NCI-H128 (cell line): ENCODE data around the gene ACVR1B.

ENCODE experiments used
- DNase-seq: peaks from one replicate; lab custom pipeline; 2025; ENCODE audit not compliant: unreplicated experiment; lab: John Stamatoyannopoulos, UW

Gene ACVR1B

DNA sequence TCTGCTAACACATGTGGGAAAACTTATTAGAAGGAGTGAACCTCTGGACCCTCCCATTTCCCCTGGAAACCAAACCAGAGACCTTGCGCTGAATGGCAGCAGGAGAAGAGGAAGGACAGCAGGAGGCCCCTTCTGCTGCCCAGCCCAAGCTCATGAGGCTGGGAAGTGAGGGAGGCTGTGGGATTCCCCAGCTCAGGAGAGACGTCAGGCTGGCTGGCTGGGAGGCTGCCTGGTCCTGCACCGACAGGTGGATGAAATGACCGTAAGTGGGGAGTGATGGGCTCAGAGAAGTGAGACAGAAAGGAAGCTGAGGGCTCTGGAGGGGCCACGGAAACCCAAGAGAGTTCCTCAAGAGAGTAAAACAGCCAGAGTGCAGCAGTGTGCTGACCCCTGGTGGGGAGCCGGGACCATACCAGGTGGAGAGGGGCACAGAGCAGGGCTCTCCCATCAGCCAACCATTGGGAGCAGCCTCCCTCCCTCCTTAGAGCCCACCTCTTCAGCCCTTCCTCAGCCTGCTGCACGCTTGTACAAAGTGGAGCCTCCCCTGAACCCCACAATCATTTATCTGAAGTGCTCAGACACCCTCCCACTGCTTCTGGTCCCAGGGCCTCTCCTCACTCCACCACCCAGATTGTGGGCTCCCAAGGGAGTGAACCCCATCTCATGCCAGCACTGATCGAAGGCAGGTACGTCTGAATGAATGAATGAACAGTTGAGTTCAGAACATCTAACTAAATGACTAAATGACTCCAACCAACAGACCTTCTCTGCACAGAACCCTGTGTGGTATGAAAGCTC is 69.2 kb downstream of the ACVR1B start:
- DNase-seq: no peak

DNA sequence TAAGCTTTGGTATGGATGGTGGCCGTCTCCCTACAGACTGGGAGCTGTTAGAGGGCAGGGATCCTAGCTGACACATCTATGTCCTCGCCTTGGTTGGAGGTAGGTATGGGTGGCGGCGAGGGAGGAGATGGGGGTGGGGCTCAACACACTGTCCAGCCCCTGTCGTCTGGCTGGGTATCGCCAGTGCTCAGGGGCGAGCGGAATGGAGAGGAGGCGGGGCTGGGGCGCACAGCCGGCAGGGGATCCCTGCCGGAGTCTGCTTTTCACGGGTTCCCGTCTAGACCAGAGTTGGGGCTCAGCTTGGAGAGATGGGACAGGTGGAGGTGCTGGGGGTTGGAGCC is 71.3 kb downstream of the ACVR1B start:
- DNase-seq: no peak

DNA sequence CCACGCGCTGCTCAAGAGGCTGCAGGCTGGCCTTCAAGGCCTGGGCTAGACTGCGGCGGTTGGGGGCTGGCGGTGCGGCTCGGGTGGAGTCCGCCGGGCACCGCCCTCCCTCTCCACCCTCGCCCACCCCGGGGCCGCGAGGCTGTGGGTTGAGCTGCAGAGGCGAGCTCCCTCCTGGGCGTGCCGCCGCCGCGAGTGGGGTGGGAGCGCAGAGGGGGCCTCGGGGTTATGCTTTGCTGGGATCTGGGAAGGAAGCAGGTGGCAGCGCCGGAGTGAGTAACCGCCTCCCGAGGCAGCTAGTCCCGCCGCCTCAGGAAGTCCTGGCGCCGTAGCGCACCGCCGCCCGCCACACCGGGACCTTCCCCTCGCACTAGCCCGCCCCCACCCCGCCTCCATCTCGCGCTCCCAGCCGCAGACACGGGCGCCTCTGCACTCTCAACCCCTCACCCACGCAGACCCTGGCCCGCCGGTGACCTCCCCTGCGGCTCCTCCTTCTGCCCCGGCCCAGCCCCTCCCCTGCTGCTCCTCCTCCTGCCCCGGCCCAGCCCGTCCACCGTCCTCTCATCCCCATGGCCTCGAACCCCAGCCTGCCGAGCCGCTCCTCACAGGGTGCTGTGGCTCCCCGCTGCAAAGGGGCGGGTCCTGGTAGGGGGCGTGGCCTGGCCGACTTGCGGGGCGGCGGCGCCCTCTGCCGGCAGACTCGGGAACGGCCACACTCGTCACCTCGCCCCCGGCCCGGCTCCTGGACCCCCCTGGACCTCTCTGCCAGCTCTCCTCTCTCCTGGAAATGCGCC is 71.9 kb downstream of the ACVR1B start:
- peak; percentile 63 for DNase-seq

DNA sequence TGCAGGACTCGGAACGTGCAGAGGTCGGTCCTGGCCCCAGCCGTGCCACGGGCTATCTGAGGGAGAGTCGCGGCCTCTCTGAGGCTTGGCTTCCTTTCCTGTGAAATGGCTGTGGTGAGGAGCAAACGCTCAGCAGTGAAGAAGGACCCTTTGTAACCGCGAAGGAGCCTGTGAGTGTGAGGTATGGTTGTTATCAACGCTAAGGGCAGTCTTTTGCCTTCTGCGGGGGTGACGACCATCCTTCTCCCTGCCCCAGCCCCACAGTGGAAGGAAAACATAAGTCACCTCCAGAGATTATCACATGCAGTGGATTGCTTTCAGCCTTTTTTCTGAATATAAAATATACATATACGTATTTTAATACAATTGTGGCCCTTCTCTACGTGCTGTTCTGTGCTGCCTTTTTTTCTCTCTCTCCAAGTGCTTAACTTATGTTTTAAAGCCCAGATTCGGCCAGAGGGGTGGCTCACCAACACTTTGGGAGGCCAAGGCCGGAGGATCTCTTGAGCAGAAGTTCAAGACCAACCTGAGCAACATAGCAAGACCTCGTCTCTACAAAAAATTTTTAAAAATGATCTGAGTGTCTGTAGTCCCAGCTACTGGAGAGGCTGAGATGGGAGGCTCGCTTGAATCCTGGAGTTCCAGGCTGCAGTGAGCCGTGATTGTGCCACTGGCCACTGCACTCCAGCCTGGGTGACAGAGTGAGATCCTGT is 72.6 kb downstream of the ACVR1B start:
- DNase-seq: no peak

DNA sequence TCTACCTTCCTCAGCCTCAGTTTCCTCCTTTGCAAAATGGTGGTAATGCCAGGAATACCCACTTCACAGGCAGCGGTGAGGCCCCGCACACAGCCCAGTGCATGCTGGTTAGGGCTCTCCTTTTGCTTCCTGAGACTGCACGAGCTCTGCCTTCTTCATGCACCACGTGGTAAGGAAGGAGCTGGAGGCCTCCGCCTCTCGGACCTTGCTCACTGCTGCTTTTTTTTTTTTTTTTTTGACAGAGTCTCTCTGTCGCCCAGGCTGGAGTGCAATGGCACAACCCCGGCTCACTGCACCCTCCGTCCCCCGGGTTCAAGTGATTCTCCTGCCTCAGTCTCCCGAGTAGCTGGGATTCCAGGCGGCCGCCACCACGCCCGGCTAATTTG is 73.3 kb downstream of the ACVR1B start:
- no peak for DNase-seq

DNA sequence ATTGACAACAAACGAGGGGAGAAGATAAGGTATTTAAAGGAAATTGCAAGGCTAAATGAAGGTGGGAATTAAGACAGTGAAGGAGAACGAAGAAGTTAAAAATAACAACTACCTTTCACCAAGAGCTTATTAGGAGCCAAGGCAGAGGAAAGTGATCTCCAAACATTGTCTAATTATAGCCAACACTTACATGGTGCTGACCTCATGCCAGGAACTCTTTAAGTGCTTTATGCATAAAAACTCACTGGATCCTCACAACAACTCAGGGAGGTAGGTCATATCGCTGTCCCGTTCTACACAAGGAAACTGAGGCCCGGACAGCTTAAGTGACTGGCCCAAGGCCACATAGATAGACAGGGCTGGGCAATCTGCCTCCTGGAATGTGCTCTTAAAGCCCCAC is 74.8 kb downstream of the ACVR1B start:
- DNase-seq: no peak

DNA sequence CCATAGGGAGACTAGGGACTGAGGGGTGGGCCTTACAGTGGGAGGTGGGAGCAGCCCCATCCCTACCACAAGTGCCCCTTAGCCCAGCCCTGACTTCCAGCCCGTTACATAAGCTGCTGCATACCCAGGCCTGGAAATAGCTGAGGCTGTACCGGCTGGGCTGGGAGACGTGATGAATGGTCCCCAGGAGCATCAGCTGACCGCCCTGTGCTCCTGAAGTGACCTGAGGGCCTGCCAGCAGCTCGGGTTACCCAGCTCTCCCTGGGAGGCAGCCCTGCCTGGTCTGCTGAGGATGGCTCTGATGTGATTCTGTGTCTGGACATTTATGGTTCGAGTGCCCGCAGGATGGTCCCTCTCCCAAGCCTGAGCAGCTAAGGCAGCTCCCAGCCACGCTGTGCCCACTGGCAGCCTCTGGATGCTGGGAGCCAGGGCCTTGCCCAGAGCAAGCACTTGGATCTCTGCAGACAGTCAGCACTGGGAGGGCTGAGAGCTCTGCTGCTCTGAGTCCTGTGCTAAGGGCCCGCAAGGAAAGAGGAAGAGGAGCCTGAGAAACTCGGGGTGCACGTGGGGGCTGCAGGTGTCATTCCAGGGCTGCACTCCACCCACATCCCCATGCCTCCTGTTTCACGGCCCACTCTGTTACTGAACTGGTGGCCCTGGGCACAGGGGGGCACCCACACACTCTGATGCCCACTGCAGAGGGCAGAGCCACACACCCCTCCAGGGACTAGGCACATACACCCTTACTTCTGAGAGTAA is 75.8 kb downstream of the ACVR1B start:
- no peak for DNase-seq

DNA sequence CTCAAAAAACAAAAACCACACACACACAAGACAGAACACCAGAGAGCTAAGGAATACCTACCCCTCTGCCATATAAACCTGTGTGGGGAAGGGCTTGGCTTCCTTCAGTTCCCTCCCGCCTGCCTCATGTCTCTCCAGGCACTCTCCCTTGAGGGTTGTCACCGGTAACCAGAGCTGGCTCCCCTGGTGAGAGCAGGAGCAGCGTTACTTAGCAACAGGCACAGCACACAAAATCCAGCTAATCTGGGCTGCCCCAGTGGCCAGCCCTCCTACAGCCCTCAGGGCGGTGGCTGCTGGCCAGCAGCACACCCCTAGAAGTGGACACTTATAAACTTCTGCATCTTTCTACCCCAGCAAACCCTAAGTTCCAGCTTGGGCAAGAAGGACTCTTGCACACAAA is 78.2 kb downstream of the ACVR1B start:
- peak; percentile 45 for DNase-seq

DNA sequence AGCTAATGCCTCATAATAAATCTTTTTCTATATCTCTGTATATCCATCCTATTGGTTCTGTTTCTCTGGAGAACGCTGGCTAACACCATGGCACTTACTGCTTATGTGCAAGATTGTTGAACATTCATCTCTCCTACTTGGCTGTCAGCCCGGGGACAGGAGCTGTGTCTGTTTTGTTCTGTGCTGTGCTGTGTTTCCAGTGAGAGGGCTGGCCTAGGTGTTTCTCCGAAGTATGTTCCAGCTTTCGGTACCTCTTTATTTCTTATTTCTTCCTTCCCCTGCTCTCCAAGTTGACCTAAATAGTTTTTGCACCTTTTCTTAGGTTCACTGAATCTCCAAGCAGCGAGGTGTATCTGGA is 80.9 kb downstream of the ACVR1B start:
- DNase-seq: no peak

DNA sequence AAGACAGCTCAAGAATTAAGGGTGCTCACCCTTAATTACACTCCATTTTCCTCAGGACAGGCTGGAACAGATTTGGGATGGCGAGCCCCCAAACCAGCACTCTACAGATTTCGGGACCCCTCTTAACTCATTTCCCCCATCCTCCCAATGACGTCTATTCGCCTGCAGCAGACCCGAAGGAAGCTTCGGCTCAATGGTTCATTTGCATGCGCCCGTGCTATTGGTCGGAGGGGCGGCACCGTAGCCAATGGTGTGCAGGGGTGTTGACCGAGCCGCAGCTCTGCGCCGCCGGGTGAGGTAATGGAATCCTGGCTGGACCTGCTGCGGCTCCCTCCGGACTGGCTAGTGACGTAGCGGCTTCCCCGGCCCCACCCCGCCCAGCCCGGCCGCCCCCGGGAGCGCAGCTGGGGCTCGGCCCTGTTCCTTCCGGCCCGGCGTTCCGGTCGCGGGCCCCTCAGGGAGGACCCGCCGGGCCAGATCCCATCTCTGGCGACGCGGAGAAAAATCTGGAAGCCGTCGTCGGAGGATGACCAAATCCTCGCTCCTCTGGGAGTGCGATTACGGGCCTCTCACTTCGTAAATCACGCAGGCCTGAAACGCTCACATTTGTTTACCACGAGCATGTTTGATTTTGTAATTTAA is 81.4 kb downstream of the ACVR1B start:
- DNase-seq: peak; percentile 91

DNA sequence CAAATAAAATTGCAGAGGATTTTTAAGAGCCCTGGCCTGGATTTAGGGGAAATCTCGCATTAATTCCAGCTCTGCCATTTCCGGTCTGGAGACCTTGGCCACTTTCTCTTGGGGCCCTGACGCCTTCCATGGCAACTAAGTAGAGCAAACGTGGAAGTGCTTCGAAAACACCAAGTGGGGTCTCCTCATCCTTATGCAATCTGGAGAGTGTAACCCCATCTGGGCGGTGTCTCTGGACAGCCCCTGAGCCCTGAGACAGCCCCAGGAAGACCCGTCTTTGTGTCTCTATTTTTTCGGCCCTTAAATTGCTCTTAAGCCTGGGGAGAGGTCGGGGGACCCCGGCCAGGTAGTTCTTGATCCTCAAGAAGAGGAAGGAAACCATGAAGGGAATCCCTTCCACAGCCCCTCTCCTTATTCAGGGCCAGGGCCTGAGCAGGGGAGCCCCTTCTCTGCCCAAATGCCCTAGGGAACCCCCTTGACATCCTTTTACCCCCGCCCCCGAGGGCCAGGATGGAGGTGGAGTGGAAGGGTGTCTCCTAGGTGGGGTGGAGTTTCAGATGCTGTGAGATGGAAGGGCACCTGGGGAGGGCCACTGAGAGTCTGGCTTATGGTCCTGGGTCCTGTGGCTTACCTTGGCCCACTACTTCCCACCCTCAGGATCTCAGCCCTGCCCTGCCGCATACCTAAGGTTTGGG is 82.1 kb downstream of the ACVR1B start:
- no peak for DNase-seq

DNA sequence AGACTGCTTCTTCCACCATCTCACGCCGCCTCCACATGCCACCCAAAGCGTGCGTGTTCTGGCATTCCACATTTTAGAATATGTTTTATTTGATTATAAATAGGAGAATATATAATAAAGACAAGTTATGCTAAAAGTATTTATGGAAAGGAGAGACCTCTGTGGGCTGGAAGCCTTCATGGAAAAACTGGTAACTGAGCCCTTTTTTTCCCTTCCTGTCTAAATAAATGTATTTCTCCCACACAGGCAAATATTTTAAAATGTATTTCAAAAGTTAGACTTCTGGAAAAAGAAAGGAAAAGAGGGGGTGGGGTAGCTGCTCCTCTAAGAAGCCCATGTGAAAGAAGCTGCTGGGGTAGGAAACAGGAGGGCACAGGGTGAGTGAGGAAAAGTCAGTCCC is 83.7 kb downstream of the ACVR1B start:
- DNase-seq: no peak

DNA sequence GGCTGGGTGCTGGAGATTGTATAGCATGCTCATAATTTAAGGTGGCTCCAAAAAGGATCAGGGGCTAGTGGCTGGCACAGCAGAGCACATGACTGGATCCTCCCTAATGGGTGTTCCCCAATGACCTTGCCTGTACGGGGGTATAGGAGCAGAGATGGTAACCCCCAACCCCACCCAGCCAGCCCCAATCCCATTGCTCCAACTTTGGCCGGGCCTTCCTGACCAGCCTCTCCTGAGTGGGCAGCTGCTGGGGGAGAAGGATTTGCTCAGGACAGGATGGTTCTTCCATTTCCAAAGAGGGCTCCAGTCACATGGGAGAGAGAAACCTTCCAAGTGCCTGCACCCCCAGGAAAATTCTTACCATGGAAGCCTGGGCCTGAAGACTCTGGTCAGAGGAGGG is 84.4 kb downstream of the ACVR1B start:
- DNase-seq: no peak

DNA sequence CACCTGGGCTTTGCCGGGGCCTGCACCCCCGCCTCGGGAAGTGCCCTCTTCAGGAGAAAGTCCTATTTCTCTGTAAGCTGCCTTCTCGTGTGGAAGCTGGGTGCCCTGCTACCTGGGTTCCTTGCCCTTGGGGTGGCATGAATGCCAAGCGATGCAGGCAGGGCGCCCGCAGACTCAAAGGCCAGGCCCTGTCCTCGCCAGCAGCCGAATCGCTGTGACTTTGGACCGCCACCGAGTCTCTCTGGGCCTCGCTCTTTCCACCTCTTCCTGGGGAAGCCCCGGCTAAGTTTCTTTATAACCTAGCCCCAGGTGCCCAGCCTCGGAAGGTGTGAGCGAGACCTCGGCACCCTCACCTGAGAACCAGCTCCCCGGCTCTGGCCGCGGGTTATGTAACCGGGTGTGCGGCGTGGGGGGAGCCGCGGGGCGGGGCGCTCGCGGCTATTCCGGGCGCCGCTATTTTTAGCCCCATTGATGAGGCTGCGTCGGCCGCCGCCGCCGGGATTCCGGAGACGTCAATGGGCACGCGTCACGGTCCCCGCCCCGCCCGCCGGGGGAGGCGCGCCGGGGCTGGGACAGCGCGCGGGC is 85.2 kb downstream of the ACVR1B start:
- DNase-seq: peak; percentile 53

DNA sequence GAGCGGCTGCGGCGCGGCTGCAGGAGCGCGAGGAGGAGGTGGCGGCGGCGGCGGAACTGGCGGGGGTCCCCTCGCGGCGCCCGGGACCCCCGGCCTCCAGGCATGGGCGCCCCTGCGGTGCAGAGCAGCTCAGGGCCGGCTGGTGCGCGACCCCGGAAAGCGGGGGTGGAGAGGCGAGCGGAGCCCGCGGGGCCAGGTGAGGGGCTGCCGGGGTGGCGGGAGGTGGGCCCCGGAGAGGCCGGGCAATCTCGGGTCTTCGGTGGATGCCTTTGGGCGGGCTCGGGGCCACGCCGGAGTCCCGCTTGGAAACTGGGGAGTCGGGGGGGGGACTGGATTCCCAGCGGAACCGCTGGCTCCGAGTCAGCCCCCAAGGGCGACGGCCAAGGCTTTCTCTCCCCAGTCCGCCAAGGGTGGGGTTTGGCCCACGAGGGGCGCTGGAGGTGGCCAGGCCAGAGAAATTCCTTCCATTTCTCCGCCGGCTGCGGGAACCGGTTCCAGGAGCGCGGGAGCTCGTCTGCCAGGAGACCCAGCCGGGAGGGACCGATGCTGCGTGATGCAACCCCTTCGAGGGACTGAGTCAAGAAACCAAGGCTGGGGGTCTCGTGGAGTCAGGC is 85.9 kb downstream of the ACVR1B start:
- no peak for DNase-seq

DNA sequence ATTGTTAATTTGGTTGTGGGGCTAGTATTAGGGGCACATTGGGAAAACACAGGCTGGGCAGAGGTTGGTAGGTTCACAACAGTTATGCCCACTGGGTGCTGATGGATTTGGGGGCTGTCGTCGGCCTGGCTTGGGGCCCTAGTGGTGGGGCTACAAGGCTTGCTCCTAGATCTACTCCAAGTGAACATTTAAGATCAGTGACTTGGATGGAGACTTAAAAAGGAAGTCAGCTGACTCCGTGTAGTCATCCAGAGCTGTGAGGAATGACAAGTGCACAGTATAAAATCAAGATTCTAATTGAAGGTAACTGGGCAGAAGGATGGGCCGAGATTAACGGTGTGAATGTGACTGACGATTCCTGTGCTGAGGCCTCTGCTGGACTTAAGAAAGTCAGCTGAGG is 86.9 kb downstream of the ACVR1B start:
- no peak for DNase-seq

DNA sequence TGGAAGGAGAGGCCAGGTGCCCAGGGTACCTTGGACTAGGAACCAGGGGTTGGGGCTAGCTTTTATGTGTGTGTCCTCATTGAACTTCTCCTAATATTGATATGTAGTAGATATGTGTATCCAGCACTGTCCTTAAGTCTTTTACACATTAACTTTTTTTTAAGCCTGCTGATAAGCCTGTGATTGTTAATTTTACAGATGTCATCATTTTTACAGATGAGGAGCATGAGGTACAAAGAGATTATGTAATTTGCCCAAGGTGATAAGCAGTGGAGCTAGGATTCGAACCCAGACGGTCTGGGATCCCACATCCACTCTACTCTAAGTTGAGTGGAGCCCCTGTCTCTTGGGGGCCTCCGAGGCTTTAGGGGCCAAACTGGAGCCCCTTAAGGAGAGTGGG is 89.5 kb downstream of the ACVR1B start:
- no peak for DNase-seq

DNA sequence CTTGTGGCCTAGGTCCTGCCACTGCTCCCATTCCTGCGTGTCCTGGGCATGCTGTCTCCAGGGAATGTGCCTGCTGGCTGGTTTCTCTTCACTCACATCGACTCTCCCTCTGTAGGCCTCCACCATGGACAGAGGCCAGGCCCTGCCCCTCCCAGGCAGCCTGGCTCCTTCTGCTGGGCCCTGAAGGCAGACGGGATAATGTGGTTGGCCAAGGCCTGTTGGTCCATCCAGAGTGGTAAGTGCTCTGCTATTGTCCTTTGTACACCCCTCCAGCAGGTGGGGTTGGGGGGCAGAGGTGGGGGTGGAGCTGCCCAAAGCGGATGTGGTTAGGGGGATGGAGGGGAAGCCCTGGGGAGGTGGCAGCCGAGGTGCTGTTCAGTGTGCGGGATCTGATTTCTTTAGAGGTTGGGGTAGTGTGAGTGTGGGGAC is 90.2 kb downstream of the ACVR1B start:
- no peak for DNase-seq

DNA sequence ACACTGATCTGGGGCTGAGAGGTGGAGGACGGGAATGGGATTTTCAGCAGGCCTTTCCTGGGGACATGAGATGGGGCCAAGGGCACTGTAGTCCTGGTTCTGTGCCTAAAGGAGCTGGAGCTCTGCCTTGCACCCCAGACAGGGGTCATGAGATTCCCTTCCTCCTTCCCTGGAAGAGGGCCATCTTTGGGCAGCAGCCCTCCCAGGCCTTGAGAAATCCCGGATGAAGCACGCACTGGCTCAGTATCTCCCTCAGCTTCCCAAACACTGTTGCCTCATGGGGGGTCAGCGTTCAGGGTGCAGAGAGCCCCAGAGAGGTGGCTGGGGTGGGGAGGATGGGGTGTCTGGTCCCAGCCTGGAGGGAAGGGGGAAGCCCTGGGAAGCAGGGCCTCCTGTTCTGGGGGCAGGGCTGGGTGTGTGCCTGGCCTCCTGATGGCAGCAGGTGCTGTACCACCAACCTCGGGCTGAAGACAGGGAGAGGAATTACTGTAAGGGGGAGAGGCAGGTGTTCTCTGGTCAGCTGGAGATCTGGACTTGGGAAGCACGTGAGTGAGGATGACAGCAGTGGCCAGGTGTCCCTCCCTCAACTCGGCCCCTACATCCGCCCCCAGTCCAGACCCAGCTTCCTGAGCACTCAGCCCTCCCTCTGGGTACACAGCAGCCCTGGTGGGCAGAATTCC is 91.3 kb downstream of the ACVR1B start:
- DNase-seq: no peak
